Astrocyte of the cerebellum (primary cell): ENCODE data around the gene FANCC.
A peak's percentile ranks its signal among the peaks of the same experiment; 100 is the strongest.

Experiments used
- DNase-seq: peaks from one replicate; pipeline ENCODE4 v3.0.0-alpha.2; 2011; ENCODE audit warnings: low read depth
- H3K4me3 ChIP-seq: 2 replicates; pipeline ENCODE4 v1.5.1; 2011; ENCODE audit warnings: mild to moderate bottlenecking, low read depth, low read length, moderate library complexity
- in situ Hi-C: cut with HindIII; loops from 2 replicates; pipeline ENCODE4 v1.10.0; 2017; ENCODE audit warnings: low sequenced_read_pairs
- TF ChIP-seq, protein P1 (sequence below): IDR thresholded peaks from 2 replicates; pipeline ENCODE4 v1.5.1; 2012; ENCODE audit warnings: low read length, low read depth, moderate library complexity, mild to moderate bottlenecking; ENCODE audit errors: missing control alignments

FANCC gene

GRCh38 chr9:95116808-95117204, 200.7 kb downstream of the FANCC start:
- in situ Hi-C loops: no loop called here
- TF ChIP-seq, protein P1, sequence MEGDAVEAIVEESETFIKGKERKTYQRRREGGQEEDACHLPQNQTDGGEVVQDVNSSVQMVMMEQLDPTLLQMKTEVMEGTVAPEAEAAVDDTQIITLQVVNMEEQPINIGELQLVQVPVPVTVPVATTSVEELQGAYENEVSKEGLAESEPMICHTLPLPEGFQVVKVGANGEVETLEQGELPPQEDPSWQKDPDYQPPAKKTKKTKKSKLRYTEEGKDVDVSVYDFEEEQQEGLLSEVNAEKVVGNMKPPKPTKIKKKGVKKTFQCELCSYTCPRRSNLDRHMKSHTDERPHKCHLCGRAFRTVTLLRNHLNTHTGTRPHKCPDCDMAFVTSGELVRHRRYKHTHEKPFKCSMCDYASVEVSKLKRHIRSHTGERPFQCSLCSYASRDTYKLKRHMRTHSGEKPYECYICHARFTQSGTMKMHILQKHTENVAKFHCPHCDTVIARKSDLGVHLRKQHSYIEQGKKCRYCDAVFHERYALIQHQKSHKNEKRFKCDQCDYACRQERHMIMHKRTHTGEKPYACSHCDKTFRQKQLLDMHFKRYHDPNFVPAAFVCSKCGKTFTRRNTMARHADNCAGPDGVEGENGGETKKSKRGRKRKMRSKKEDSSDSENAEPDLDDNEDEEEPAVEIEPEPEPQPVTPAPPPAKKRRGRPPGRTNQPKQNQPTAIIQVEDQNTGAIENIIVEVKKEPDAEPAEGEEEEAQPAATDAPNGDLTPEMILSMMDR: no peak
- no peak for DNase-seq
- H3K4me3 ChIP-seq: no peak overlapping the region

GRCh38 chr9:95116002-95116807, 201.3 kb downstream of the FANCC start:
- H3K4me3 ChIP-seq: no peak overlapping the region
- TF ChIP-seq, protein P1: peak; percentile 30
- DNase-seq: no peak
- in situ Hi-C loops: no loop called here

- no peak for DNase-seq
- TF ChIP-seq, protein P1: no peak
- in situ Hi-C loops: no loop called here
- no peak overlapping the region for H3K4me3 ChIP-seq
Observed at GRCh38 chr9:95115104-95115503, 202.4 kb downstream of the FANCC start.

GRCh38 chr9:95112436-95113280, 204.9 kb downstream of the FANCC start:
- in situ Hi-C loops: no loop called here
- no peak overlapping the region for H3K4me3 ChIP-seq
- no peak for DNase-seq
- TF ChIP-seq, protein P1: no peak

- in situ Hi-C loops: no loop called here
- DNase-seq: no peak
- TF ChIP-seq, protein P1: no peak
- H3K4me3 ChIP-seq: no peak overlapping the region
Observed at GRCh38 chr9:95111716-95112115, 205.8 kb downstream of the FANCC start.

- TF ChIP-seq, protein P1: no peak
- in situ Hi-C loops: no loop called here
- no peak overlapping the region for H3K4me3 ChIP-seq
- no peak for DNase-seq
Observed at GRCh38 chr9:95110921-95111525, 206.5 kb downstream of the FANCC start.
